ENCODE measurements around the gene PRPH. TPM values are rescaled to one million over a fixed set of nuclear protein-coding genes. Genes with fewer than 3 reads are reported as not detected.
A peak's percentile ranks its signal among the peaks of the same experiment; 100 is the strongest.

PRPH gene
- total and polyA plus RNA-seq, 9 of the 15 experiments (the other 6 are each of a cell fraction or from before 2014, with no cell fraction given), result 0.27 to 1.9 (median 1.3) TPM; not detected in 1

DNA sequence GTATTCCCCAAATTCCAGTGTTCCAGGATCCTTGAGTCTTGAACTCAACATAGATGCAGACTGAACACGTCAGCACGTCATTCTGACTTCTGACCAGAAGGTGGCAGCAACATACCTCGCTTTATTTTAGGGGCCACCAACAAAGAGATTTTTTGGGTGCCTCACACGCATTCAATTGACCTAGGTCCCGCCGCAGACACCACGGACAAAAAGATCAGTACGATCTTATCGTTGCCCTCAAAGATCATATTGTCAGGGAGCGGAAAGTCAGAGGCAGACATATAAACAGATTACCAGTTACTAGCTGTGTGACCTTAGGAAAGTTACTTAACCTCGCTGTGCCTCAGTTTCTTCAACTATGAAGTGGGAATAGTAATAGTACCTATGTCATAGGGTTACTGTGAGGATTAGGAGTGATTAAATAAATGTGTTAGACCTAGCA is 6.5 kb upstream of the PRPH start (continued):
- TF ChIP-seq, protein P1, sequence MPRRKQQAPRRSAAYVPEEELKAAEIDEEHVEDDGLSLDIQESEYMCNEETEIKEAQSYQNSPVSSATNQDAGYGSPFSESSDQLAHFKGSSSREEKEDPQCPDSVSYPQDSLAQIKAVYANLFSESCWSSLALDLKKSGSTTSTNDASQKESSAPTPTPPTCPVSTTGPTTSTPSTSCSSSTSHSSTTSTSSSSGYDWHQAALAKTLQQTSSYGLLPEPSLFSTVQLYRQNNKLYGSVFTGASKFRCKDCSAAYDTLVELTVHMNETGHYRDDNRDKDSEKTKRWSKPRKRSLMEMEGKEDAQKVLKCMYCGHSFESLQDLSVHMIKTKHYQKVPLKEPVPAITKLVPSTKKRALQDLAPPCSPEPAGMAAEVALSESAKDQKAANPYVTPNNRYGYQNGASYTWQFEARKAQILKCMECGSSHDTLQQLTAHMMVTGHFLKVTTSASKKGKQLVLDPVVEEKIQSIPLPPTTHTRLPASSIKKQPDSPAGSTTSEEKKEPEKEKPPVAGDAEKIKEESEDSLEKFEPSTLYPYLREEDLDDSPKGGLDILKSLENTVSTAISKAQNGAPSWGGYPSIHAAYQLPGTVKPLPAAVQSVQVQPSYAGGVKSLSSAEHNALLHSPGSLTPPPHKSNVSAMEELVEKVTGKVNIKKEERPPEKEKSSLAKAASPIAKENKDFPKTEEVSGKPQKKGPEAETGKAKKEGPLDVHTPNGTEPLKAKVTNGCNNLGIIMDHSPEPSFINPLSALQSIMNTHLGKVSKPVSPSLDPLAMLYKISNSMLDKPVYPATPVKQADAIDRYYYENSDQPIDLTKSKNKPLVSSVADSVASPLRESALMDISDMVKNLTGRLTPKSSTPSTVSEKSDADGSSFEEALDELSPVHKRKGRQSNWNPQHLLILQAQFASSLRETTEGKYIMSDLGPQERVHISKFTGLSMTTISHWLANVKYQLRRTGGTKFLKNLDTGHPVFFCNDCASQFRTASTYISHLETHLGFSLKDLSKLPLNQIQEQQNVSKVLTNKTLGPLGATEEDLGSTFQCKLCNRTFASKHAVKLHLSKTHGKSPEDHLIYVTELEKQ (CRISPR knock-in tag; IDR thresholded peaks at IDR 0.05), result no peak
- TF ChIP-seq ETV5 (CRISPR knock-in tag; IDR thresholded peaks at IDR 0.05; ENCODE audit: low read depth) (no peak), RBM25 (IDR thresholded peaks at IDR 0.05; ENCODE audit: low read depth, low read length, severe bottlenecking) (peak; percentile 91), NFYB (IDR thresholded peaks at IDR 0.05; ENCODE audit: extremely low read depth, insufficient read length) (no peak), ESRRA (IDR thresholded peaks at IDR 0.05; ENCODE audit: borderline replicate concordance, low read depth) (0 out of 2 replicates have a peak, but pooled peaks have one; percentile 46), SMC3 (conservative IDR thresholded peaks at IDR 0.05; ENCODE audit: insufficient read depth, low read depth, low read length) (peak; percentile 74), ARID1B (IDR thresholded peaks at IDR 0.05) (no peak), KLF13 (tag; IDR thresholded peaks at IDR 0.05; ENCODE audit: borderline replicate concordance, low read depth) (no peak), CCNT2 (IDR thresholded peaks at IDR 0.05; ENCODE audit: borderline replicate concordance, extremely low read depth, insufficient read length, low read depth, low read length) (no peak), POLR3G (IDR thresholded peaks at IDR 0.05; ENCODE audit: extremely low read depth, insufficient read length, insufficient replicate concordance) (no peak), CHCHD3 (CRISPR knock-in tag; IDR thresholded peaks at IDR 0.05) (no peak), TFAM (CRISPR knock-in tag; conservative IDR thresholded peaks at IDR 0.05) (no peak), HOXB6 (CRISPR knock-in tag; IDR thresholded peaks at IDR 0.05; ENCODE audit: borderline replicate concordance) (no peak)
- TF ChIP-seq, protein P2, sequence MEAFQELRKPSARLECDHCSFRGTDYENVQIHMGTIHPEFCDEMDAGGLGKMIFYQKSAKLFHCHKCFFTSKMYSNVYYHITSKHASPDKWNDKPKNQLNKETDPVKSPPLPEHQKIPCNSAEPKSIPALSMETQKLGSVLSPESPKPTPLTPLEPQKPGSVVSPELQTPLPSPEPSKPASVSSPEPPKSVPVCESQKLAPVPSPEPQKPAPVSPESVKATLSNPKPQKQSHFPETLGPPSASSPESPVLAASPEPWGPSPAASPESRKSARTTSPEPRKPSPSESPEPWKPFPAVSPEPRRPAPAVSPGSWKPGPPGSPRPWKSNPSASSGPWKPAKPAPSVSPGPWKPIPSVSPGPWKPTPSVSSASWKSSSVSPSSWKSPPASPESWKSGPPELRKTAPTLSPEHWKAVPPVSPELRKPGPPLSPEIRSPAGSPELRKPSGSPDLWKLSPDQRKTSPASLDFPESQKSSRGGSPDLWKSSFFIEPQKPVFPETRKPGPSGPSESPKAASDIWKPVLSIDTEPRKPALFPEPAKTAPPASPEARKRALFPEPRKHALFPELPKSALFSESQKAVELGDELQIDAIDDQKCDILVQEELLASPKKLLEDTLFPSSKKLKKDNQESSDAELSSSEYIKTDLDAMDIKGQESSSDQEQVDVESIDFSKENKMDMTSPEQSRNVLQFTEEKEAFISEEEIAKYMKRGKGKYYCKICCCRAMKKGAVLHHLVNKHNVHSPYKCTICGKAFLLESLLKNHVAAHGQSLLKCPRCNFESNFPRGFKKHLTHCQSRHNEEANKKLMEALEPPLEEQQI (IDR thresholded peaks at IDR 0.05), result no peak
- TF ChIP-seq, protein P3, sequence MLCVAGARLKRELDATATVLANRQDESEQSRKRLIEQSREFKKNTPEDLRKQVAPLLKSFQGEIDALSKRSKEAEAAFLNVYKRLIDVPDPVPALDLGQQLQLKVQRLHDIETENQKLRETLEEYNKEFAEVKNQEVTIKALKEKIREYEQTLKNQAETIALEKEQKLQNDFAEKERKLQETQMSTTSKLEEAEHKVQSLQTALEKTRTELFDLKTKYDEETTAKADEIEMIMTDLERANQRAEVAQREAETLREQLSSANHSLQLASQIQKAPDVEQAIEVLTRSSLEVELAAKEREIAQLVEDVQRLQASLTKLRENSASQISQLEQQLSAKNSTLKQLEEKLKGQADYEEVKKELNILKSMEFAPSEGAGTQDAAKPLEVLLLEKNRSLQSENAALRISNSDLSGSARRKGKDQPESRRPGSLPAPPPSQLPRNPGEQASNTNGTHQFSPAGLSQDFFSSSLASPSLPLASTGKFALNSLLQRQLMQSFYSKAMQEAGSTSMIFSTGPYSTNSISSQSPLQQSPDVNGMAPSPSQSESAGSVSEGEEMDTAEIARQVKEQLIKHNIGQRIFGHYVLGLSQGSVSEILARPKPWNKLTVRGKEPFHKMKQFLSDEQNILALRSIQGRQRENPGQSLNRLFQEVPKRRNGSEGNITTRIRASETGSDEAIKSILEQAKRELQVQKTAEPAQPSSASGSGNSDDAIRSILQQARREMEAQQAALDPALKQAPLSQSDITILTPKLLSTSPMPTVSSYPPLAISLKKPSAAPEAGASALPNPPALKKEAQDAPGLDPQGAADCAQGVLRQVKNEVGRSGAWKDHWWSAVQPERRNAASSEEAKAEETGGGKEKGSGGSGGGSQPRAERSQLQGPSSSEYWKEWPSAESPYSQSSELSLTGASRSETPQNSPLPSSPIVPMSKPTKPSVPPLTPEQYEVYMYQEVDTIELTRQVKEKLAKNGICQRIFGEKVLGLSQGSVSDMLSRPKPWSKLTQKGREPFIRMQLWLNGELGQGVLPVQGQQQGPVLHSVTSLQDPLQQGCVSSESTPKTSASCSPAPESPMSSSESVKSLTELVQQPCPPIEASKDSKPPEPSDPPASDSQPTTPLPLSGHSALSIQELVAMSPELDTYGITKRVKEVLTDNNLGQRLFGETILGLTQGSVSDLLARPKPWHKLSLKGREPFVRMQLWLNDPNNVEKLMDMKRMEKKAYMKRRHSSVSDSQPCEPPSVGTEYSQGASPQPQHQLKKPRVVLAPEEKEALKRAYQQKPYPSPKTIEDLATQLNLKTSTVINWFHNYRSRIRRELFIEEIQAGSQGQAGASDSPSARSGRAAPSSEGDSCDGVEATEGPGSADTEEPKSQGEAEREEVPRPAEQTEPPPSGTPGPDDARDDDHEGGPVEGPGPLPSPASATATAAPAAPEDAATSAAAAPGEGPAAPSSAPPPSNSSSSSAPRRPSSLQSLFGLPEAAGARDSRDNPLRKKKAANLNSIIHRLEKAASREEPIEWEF (CRISPR knock-in tag; IDR thresholded peaks at IDR 0.05), result no peak

Data from K562 (cell line).